ENCODE results near the gene PCDHGB6.
"Not testable (repeated sequence)": the region's sequence is repeated elsewhere in the genome, so short reads cannot be mapped to it uniquely, and the experiment has no call there.

PCDHGB6 gene

DNA sequence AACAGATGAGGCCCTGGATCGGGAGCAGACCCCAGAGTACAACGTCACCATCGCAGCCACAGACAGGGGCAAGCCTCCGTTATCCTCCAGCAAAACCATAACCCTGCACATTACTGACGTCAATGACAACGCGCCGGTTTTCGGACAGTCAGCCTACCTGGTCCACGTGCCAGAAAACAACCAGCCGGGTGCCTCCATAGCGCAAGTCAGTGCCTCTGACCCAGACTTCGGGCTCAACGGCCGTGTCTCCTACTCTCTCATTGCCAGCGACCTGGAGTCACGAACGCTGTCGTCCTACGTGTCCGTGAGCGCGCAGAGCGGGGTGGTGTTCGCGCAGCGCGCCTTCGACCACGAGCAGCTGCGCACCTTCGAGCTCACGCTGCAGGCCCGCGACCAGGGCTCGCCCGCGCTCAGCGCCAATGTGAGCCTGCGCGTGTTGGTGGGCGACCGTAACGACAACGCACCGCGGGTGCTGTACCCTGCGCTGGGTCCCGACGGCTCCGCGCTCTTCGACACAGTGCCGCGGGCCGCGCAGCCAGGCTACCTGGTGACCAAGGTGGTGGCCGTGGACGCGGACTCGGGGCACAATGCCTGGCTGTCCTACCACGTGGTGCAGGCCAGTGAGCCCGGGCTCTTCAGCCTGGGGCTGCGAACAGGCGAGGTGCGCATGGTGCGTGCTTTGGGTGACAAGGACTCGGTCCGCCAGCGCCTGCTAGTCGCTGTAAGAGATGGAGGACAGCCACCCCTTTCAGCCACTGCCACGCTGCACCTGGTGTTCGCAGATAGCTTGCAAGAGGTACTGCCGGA lies 11.5 kb downstream of the PCDHGB6 start:
- DNase-seq (ENCODE audit: low spot score), result no peak

DNA sequence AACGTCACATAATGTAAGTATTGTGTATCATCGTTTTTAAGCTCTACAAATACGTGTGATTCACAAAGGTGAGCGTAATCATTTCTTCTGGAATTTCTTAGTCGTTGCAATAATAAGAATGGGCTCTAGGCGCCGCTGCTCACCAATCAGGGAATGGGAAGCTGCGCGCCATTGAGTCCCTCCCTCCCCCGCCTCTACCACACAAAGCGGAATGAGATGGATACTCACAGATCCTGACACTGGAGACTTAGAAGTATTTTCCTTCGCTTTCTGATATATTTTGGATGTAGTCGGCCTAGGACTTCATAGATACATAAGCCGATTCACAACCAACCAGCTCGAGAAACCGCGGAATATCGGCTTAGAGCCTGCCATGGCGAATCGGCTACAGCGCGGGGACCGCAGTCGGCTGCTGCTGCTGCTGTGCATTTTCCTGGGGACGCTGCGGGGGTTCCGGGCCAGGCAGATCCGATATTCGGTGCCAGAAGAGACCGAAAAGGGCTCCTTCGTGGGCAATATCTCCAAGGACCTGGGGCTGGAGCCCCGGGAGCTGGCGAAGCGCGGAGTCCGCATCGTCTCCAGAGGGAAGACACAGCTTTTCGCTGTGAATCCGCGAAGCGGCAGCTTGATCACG lies 13.2 kb downstream of the PCDHGB6 start, which contains the start of gene PCDHGA11:
Gene PCDHGA11 (plus strand): TSS at position 197 of the 634 bp plus-strand sequence. CDS start 177 bp downstream, at position 374.
- DNase-seq (ENCODE audit: low spot score), result no peak

GRCh38 chr5:141421489-141421855 lies 13.7 kb downstream of the PCDHGB6 start:
- no peak for DNase-seq (ENCODE audit: low spot score)

DNA sequence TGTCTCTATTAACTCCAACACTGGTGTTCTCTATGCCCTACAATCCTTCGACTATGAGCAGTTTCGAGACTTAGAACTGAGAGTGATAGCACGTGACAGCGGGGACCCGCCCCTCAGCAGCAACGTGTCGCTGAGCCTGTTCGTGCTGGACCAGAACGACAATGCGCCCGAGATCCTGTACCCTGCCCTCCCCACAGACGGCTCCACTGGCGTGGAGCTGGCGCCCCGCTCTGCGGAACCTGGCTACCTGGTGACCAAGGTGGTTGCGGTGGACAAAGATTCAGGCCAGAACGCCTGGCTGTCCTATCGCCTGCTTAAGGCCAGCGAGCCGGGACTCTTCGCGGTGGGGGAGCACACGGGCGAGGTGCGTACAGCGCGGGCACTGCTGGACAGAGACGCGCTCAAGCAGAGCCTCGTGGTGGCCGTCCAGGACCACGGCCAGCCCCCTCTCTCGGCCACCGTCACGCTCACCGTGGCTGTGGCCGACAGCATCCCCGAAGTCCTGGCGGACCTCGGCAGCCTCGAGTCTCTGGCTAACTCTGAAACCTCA lies 15.0 kb downstream of the PCDHGB6 start:
- no peak for DNase-seq (ENCODE audit: low spot score)

DNA sequence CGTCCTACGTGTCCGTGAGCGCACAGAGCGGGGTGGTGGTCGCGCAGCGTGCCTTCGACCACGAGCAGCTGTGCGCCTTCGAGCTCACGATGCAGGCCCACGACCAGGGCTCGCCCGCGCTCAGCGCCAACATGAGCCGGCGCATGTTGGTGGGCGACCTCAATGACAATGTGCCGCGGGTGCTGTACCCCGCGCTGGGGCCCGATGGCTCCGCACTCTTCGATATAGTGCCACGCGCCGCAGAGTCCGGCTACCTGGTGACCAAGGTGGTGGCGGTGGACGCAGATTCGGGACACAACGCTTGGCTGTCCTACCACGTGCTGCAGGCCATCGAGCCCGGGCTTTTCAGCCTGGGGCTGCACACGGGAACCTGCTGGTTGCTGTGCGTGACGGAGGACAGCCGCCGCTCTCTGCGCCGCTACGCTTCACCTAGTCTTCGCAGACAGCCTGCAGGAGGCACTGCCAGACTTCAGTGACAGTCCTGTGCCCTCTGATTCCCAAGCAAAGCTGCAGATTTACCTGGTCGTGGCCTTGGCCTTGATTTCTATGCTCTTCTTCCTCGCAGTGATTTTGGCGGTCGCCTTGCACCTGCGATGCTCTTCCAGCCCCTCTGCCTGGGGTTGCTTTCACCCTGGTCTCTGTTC lies 20.1 kb downstream of the PCDHGB6 start:
- no peak for DNase-seq (ENCODE audit: low spot score)

GRCh38 chr5:141430332-141431113 lies 22.7 kb downstream of the PCDHGB6 start, which contains the start of gene PCDHGA12:
Gene PCDHGA12, plus strand, starts transcription at chr5:141430507. Its CDS starts 253 bp downstream, at chr5:141430760.
- DNase-seq (ENCODE audit: low spot score), result peak; percentile 29

GRCh38 chr5:141431286-141431685 lies 23.5 kb downstream of the PCDHGB6 start:
- DNase-seq (ENCODE audit: low spot score), result no peak

GRCh38 chr5:141432308-141432707 lies 24.5 kb downstream of the PCDHGB6 start:
- DNase-seq (ENCODE audit: low spot score), result not testable (repeated sequence)

DNA sequence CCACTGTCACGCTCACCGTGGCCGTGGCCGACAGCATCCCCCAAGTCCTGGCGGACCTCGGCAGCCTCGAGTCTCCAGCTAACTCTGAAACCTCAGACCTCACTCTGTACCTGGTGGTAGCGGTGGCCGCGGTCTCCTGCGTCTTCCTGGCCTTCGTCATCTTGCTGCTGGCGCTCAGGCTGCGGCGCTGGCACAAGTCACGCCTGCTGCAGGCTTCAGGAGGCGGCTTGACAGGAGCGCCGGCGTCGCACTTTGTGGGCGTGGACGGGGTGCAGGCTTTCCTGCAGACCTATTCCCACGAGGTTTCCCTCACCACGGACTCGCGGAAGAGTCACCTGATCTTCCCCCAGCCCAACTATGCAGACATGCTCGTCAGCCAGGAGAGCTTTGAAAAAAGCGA lies 24.9 kb downstream of the PCDHGB6 start:
- DNase-seq (ENCODE audit: low spot score), result not testable (repeated sequence)

- no peak for DNase-seq (ENCODE audit: low spot score)
Observed at GRCh38 chr5:141434006-141434405, 26.2 kb downstream of the PCDHGB6 start.

GRCh38 chr5:141437221-141437620 lies 29.4 kb downstream of the PCDHGB6 start:
- no peak for DNase-seq (ENCODE audit: low spot score)

- DNase-seq (ENCODE audit: low spot score), result peak; percentile 13
Observed at GRCh38 chr5:141439411-141440141, 31.8 kb downstream of the PCDHGB6 start.

DNA sequence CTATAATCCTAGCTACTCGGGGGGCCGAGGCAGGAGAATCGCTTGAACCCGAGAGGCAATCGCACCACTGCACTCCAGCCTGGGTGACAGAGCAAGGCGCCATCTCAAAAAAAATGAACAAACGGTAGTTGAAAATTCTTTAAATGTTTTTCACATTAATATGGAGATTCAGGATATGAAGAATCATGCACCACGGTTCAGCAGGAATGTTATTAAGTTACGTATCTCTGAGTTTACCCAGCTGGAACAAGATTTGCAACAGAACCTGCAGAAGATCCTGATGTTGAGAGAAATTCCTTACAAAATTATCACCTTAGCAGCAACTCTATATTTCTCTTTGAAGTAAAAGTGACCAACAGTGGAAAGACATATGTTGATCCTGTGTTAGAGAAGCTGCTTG lies 32.5 kb downstream of the PCDHGB6 start:
- no peak for DNase-seq (ENCODE audit: low spot score)

DNA sequence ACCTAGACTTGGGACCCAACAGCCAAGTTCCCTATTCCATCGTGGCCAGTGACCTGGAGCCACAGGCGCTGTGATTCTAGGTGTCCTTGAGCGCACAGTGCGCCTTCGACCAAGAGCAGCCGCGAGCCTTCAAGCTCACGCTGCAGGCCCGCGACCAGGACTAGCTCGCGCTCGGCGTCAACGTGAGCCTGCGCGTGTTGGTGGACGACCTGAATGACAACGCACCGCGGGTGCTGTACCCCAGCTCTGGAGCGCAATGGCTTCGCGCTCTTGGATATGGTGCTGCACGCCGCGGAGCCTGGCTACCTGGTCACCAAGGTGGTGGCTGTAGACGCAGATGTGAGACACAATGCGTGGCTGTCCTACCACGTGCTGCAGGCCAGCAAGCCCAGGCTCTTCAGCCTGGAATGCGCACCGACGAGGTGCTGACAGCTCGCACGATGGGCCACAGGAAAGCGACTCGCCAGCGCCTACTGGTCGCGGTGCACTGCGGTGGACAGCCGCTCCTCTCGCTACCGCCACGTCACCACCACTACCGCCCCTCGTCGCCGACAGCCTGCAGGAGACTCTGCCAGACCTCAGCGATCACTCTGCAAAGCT lies 33.9 kb downstream of the PCDHGB6 start:
- no peak for DNase-seq (ENCODE audit: low spot score)
